Measurements from ENCODE around the gene ATP5F1D. TPM values are rescaled to one million over a fixed set of nuclear protein-coding genes. Genes with fewer than 3 reads are reported as not detected.

ATP5F1D gene
- total RNA-seq, 1 experiment from 2014 or later = 179 TPM

GRCh38 chr19:1225440-1226226 lies 15.9 kb upstream of the ATP5F1D start:
- H4K8ac ChIP-seq (replicated peaks; ENCODE audit: insufficient read length, low read depth, low read length) = no peak overlapping the region
- H3K27me3 ChIP-seq (ENCODE audit: insufficient read depth, low read length) = no peaks in the 10 kb centered on the region
- H2BK5ac ChIP-seq (ENCODE audit: insufficient read length, low read length) = no peak overlapping the region
- H3K18ac ChIP-seq (ENCODE audit: insufficient read length, low read depth, low read length) = no peak overlapping the region
- no peak overlapping the region for H3K4me2 ChIP-seq (ENCODE audit: insufficient read depth, insufficient read length, low read length)
- no peak overlapping the region for H2BK15ac ChIP-seq (ENCODE audit: low read depth, low read length)
- no peaks in the 10 kb centered on the region for H3K27me3 Mint-ChIP-seq (ENCODE audit: low read depth)
- H3K9me3 Mint-ChIP-seq = no peaks in the 10 kb centered on the region
- no peak overlapping the region for H3K4me3 Mint-ChIP-seq
- H3K23me2 ChIP-seq (ENCODE audit: insufficient read length, low read depth, low read length, poor library complexity, severe bottlenecking) = no peaks in the 10 kb centered on the region
- no peak overlapping the region for H2BK120ac ChIP-seq (ENCODE audit: low read depth, low read length, poor library complexity, severe bottlenecking)
- no peaks in the 10 kb centered on the region for H3K79me1 ChIP-seq (ENCODE audit: insufficient read depth, low read depth, low read length, poor library complexity, severe bottlenecking)
- TF ChIP-seq CTCF (conservative IDR thresholded peaks at IDR 0.05) = no peak
- no peaks in the 10 kb centered on the region for H3K79me2 ChIP-seq (ENCODE audit: insufficient read depth, low read length)
- H2BK20ac ChIP-seq (ENCODE audit: low read depth, low read length, poor library complexity, severe bottlenecking) = no peak overlapping the region
- DNase-seq = no peak
- no CpG with 5 or more reads among the region's 29 CpGs for WGBS (ENCODE audit: extremely low coverage, insufficient read length, low lambda C conversion rate)
- H4K91ac ChIP-seq (ENCODE audit: insufficient read length, low read depth, low read length) = no peak overlapping the region
- H3K27ac Mint-ChIP-seq = no peak overlapping the region; a peak in 1 of 7 replicates
- H2AFZ ChIP-seq (ENCODE audit: low read length) = no peak overlapping the region
- no peak overlapping the region for H4K5ac ChIP-seq (ENCODE audit: insufficient read length, low read depth, low read length)
- no peaks in the 10 kb centered on the region for H3K4me1 ChIP-seq (ENCODE audit: insufficient read depth, low read length)
- H3K4ac ChIP-seq (ENCODE audit: low read depth, low read length) = no peak overlapping the region
- no peak overlapping the region for H3K27ac ChIP-seq (ENCODE audit: insufficient read length, low read depth, low read length)
- peaks cover 2 to 14% (median 7%) of the 10 kb centered on the region in 3 experiments; a peak in 6 of 7 replicates for H3K36me3 Mint-ChIP-seq (ENCODE audit: insufficient read depth in 1 of 3, low read depth in 3 of 3)
- H3K23ac ChIP-seq (ENCODE audit: insufficient read length, low read depth, low read length) = no peak overlapping the region
- no peaks in the 10 kb centered on the region for H3K9me3 ChIP-seq (ENCODE audit: control insufficient read depth, low read depth, low read length)
- no peak overlapping the region for H2BK12ac ChIP-seq (ENCODE audit: insufficient read length, low read depth, low read length)
- H4K20me1 ChIP-seq (ENCODE audit: control insufficient read depth, insufficient read depth, insufficient read length) = no peaks in the 10 kb centered on the region
- no peak overlapping the region for H3K56ac ChIP-seq (ENCODE audit: insufficient read length, low read depth, low read length)
- H3T11ph ChIP-seq (ENCODE audit: low read length) = no peak overlapping the region
- H3K9ac ChIP-seq (ENCODE audit: extremely low read depth, insufficient read length, low read length) = no peak overlapping the region
- no peak overlapping the region for H2AK5ac ChIP-seq (ENCODE audit: insufficient read length, low read length)
- no peak overlapping the region for H3K14ac ChIP-seq (ENCODE audit: insufficient read depth, low read length)
- no peaks in the 10 kb centered on the region for H3K4me1 Mint-ChIP-seq

Data from H9 (cell line).